ENCODE data around the gene NPEPPS.

NPEPPS gene

GRCh38 chr17:47630614-47631013 lies 99.7 kb downstream of the NPEPPS start:
- no peak for DNase-seq

DNA sequence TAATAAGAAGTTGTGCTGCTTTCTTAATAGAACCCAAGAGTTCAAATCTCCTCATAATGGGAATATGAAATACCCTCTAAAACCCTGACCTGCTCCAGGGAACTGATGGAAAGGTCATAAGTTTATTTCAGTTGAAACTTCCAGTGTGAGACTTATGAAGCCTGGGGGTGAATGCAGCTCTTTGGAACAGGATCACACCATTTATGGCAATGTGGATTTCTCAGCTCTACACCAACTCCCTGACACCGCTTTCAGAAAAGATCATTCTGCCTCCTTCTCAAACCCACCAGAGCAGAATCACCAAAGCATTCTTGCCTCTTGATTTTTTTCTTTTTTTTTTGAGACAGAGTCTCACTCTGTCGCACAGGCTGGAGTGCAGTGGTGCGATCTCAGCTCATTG lies 102.1 kb downstream of the NPEPPS start:
- no peak for DNase-seq

DNA sequence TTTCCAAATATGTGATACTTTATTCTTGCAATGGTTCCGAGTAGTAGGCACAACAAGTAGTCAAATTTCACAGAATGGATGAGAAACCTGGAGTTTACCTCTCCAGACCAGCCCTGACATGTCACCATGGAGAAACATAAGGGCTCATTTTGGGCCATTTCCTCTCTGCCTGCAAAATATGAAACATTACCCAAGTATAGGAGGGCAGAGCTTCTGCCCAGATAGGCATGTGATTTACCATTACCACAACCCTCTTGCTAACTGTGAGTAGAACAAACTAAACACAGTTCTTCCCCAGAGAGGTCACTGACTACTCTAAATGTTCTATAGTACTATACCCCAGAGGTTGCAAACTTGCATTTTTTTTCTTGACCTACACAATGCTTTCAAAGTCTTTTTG lies 103.1 kb downstream of the NPEPPS start:
- DNase-seq = no peak

DNA sequence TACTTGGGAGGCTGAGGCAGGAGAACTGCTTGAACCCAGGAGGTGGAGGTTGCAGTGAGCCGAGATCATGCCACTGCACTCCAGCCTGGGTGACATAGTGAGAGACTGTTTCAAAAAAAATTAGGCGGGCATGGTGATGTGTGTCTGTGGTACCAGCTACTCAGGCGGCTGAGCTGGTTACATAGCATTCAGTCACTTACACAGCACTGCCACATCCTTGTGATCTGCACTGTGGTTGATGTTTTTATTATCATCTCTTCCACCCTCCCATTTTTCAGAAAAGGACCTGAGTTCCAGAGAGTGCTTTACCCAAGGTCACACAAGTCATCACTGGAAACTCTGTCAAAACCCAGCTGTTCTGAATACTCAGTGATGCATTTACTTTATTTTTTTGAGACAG lies 104.0 kb downstream of the NPEPPS start:
- DNase-seq = no peak

DNA sequence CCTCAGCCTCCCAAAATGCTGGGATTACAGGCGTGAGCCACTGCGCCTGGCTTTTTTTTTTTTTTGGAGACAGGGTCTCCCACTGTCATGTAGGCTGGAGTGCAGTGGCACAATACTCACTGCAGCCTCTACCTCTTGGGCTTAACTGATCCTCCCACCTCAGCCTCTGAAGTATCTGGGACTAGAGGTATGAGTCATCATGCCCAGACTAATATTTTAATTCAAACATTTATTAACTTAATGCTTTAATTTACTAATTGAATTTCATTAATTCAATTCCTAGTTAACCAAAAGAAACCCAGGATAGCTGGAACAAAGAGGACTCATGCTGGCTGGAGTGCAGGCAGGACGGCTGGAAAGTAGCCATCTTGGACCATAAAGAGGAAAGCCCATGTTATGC lies 104.8 kb downstream of the NPEPPS start:
- no peak for DNase-seq

GRCh38 chr17:47636273-47637030 lies 105.5 kb downstream of the NPEPPS start:
- no peak for DNase-seq

GRCh38 chr17:47638903-47639302 lies 108.0 kb downstream of the NPEPPS start:
- no peak for DNase-seq

GRCh38 chr17:47640076-47640475 lies 109.2 kb downstream of the NPEPPS start:
- no peak for DNase-seq

DNA sequence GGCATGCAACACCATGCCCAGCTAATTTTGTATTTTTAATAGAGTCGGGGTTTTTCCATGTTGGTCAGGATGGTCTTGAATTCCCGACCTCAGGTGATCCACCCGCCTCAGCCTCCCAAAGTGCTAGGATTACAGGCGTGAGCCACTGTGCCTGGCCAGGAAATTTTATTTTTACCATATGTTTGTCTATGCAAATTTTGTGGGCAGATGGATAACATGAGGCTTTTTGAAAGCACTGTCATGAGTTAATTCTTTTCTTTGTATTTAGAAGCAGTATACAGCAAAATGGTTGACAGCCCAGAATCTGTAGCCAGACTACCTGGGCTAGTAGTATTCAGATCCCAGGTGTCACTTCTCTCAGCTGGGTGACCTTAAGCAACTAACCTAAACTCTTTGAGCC lies 110.3 kb downstream of the NPEPPS start:
- no peak for DNase-seq

GRCh38 chr17:47643116-47643515 lies 112.2 kb downstream of the NPEPPS start:
- no peak for DNase-seq

GRCh38 chr17:47644324-47644723 lies 113.4 kb downstream of the NPEPPS start:
- DNase-seq = no peak

DNA sequence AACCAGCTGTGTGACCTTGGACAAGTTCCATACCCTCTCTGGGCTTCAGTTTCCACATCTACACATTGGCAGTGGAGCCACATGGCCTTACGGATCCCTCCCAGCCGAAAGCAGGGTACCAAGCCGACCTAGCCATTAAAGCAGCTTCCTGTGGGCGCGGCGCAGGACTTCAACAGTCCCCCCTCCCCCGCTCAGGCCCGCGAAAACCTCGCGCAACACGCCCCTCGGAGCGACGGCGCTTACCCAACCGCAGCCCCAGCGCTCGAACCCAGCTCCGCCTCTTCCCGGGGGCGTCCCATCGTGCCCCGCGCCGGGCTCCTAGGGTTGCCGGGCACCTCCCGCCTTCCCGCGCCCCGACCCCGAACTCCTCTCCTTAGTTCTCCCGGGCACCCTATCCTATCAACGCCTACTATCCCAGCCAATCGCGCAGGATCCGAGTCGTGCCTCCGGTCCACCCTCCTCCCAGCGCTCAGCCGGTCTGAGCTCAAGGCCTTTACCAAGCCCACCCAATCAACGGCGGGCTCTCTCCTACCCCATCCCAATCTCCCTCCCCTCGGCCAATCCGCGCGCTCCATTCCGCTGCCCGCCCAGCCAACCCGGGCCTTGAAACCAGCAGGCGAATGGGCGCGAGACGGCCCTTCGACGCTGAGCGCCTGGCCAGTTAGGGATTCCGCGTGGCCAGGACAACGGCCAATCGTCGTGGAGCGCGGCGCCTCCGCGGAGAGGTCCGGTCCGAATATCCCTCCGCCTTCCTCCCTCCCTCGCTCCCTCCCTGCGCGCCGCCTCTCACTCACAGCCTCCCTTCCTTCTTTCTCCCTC lies 118.5 kb downstream of the NPEPPS start, which contains the start of gene KPNB1:
Gene KPNB1 (plus strand): TSS at position 767 of the 819 bp plus-strand sequence. CDS start 326 bp downstream, outside the sequence.
- DNase-seq = peak; percentile 96 to 99

GRCh38 chr17:47649972-47650524 lies 119.1 kb downstream of the NPEPPS start:
- no peak for DNase-seq

DNA sequence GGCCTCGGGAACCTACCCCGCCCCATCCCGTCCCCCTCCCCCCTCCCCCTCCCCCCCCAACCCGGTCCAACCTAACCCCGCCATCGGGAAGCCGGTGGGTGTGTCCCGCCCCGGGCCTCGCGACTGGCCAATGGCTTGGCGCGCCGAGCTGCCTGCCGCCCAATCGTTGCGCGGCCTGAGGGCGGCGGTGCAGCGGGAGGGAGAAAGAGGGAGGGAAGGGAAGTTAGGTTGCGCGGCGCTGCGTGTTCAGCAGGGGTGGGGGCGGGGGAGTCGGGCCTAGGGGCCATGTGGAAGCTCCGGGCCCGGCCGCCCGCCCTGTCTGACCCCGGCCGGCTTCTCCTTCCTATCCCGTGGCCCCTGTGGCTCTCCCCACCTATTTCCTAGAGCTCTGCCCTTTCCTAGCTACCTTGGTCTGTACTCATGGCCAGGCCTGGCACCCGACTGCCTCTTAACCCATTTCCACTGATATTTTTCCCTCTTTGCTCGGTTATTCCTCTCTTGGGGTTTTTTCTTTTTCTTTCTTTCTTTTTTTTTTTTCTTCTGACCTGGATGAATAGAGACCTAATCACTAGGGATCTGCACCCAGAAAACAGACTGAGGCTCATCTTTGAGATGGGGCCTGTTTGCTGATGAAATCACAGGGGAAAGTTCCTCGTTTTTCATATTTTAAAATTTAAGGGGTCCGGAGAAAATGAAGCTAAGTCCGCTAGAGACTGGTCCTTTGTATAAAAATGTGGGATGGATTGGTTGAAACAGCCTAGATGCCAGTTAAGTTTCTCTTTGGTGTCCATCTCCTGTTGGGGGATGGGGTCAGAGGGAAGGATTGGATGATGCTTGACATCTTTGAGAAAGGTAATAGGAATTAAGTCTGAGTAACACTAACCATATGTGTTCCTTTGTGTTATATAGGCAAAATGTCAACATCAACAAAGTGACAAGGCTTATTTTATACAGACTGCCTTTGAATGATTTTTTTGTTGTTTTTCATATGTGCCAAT lies 119.9 kb downstream of the NPEPPS start:
- peak; percentile 88 to 96 for DNase-seq

DNA sequence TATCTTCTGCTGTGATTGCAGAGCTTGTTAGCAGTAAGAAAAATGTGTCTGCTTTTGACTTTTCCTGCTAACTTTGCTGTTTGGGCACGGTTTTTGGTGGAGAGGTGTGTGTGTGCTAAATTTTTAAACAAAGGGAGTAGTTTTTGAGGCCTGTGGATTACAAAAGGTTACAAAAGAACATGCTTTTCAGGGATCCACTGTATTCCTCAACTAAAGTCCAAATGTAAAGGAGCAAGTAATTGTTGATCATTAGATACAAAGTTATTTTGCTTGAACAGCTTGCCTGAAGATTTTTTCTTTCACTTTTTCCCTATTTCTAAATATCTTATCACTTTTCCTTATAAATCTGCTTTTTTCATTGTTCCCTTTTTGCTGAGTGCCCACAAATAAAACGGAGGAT lies 120.8 kb downstream of the NPEPPS start:
- DNase-seq = no peak

DNA sequence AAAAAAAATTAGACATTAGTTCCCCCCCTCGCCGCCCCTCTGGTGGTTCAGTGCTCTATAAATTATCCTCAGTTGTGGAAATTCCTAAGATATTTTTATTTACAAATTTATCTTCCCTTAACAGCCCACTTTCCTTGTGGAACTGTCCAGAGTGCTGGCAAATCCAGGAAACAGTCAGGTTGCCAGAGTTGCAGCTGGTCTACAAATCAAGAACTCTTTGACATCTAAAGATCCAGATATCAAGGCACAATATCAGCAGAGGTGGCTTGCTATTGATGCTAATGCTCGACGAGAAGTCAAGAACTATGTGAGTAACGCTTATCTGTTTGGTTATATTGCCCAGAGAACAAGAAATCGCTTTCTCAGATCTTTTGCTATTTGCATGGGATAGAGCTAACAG lies 121.7 kb downstream of the NPEPPS start:
- no peak for DNase-seq

- DNase-seq = no peak
Observed at GRCh38 chr17:47653442-47653841, 122.5 kb downstream of the NPEPPS start.

DNA sequence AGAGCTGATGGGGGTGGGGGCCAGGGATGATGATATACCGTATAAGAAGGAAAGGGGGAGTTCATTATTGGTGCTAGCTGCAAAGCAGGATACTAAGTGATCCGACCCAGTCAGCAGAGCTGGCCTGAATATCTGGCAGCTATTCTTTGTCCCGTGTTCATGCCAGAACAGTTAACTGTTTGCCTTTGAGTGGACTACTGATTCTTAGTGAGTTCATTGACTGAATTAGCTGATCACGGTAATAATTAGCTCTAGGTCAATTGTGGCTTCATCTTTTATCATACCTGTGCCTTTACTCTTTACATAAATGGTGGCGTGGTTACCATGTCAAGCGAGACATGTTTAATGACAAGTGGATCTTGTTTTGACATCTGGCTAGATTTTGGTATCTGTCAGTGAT lies 124.1 kb downstream of the NPEPPS start:
- no peak for DNase-seq

DNA sequence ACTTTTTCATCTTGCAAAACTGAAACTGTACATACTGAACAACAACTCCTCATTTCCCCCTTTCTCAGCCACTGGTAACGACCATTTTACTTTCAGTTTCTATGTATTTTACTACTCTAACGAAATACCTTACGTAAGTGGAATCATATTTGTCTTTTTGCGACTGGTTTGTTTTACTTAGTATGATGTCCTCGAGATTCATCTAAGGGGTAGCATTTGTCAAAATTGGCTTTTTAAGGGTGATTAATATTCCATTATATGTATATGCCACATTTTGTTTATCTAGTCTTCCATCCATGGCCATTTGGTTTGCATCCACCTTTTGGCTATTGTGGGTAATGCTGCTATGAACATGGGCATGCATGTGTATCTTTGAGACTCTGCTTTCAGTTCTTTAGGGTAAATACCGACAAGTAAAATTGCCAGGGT lies 129.2 kb downstream of the NPEPPS start:
- no peak for DNase-seq

DNA sequence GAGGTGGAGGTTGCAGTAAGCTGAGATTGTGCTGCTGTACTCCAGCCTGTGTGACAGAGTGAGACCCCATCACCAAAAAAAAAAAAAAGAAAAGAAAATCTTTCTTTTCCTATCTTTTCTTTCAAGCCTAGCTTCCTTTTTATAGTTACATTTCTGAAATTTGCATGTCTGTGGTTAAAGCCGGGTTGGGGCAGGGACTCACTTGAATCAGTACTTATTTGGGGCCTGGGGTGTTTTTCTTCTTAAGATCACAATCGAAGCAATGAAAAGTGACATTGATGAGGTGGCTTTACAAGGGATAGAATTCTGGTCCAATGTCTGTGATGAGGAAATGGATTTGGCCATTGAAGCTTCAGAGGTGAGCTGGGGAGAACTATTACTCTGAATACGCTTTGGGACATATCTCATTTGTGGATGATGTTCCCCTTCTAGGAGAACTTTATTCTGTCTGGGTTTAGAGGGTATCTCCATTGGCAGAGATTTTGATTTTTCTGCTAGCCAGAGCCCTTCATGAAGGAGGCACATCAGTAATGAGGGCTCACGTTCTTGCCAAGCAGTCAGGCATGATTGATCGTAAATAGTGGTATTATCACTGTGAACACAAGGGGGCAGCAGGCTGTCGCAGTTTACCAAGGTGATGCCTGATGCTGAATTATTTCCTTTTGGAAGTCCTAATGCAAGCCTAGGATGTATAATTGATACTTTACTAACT lies 133.2 kb downstream of the NPEPPS start:
- peak; percentile 18 to 70 for DNase-seq

GRCh38 chr17:47664624-47664941 lies 133.7 kb downstream of the NPEPPS start:
- DNase-seq = no peak

- no peak for DNase-seq
Observed at GRCh38 chr17:47665655-47666054, 134.7 kb downstream of the NPEPPS start.

Measured in NCI-H446 (cell line).